Measurements from ENCODE around the gene TPCN1. TPM values are rescaled to one million over a fixed set of nuclear protein-coding genes. Genes with fewer than 3 reads are reported as not detected.

TPCN1 gene
- total RNA-seq, 1 experiment from 2014 or later = 29.7 TPM

DNA sequence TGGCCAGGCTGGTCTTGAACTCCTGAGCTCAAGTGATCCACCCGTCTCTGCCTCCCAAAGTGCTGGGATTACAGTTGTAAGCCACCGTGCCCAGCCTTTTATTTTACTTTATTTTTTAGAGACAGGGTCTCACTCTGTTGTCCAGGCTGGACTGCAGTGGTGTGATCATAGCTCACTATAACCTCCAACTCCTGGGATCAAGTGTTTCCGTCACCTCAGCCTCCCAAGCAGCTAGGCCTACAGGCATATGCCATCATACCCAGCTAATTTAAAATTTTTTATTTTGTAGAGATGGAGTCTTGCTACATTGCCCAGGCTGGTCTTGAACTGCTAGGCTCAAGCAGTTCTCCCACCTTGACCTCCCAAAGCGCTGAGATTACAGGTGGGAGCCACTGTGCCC lies 3.7 kb downstream of the TPCN1 start:
- peaks cover 0 to 5% of the 10 kb centered on the region in 2 experiments; a peak in 1 of 4 replicates for H3K36me3 ChIP-seq (ENCODE audit: control insufficient read depth in 1 of 2, insufficient read depth in 2 of 2, low read length in 2 of 2)
- H3K27me3 ChIP-seq (ENCODE audit: insufficient read depth, low read length) = no peaks in the 10 kb centered on the region
- no TSS peak for BruUV-seq (replicated peaks)
- no peak overlapping the region for H3K4me3 ChIP-seq (replicated peaks in 1 of 2; ENCODE audit: low read depth in 1 of 2, low read length in 2 of 2)
- no peak for DNase-seq (ENCODE audit: low read depth, low spot score)
- H3K9ac ChIP-seq (ENCODE audit: low read length) = no peak overlapping the region
- no peaks in the 10 kb centered on the region for H3K9me3 ChIP-seq (ENCODE audit: control insufficient read depth in 1 of 2, insufficient read depth in 1 of 2, low read depth in 1 of 2, low read length in 2 of 2)
- ChIA-PET RAD21 (ENCODE audit: low non-redundant PET in 1 of 2, low total read pairs in 2 of 2, uncharacterized antibody in 2 of 2, unreplicated experiment in 2 of 2) (no interaction called here), CTCF (no interaction called here), POLR2A (no interaction called here)
- H3K4me2 ChIP-seq (ENCODE audit: low read length) = no peak overlapping the region
- H3K9me2 ChIP-seq (ENCODE audit: insufficient read depth) = no peaks in the 10 kb centered on the region
- intact Hi-C loops (cut with micrococcal nuclease) = no loop called here
- no peak overlapping the region for H2AFZ ChIP-seq (ENCODE audit: low read depth, low read length, poor library complexity, severe bottlenecking)
- H3K27ac ChIP-seq (ENCODE audit: low read depth, low read length) = no peak overlapping the region
- TF ChIP-seq POLR2A (IDR thresholded peaks at IDR 0.05; ENCODE audit: borderline replicate concordance, extremely low read depth, insufficient read depth, insufficient read length) (no peak), FOSL1 (IDR thresholded peaks at IDR 0.05; ENCODE audit: low read depth) (no peak), SRF (IDR thresholded peaks at IDR 0.05; ENCODE audit: low read depth) (no peak), ZNF274 (IDR thresholded peaks at IDR 0.05; ENCODE audit: low read depth, low read length) (no peak), CBX3 (IDR thresholded peaks at IDR 0.05; ENCODE audit: low read depth) (no peak), YY1 (IDR thresholded peaks at IDR 0.05; ENCODE audit: extremely low read depth, insufficient replicate concordance, low read depth, low read length) (no peak), SP1 (IDR thresholded peaks at IDR 0.05; ENCODE audit: low read depth) (no peak), ELF1 (IDR thresholded peaks at IDR 0.05; ENCODE audit: borderline replicate concordance, low read depth) (no peak), JUND (IDR thresholded peaks at IDR 0.05) (no peak), POLR2AphosphoS5 (IDR thresholded peaks at IDR 0.05; ENCODE audit: low read depth, low read length) (no peak), CEBPB (IDR thresholded peaks at IDR 0.05; ENCODE audit: low read depth) (no peak)
- TF ChIP-seq, protein P1, sequence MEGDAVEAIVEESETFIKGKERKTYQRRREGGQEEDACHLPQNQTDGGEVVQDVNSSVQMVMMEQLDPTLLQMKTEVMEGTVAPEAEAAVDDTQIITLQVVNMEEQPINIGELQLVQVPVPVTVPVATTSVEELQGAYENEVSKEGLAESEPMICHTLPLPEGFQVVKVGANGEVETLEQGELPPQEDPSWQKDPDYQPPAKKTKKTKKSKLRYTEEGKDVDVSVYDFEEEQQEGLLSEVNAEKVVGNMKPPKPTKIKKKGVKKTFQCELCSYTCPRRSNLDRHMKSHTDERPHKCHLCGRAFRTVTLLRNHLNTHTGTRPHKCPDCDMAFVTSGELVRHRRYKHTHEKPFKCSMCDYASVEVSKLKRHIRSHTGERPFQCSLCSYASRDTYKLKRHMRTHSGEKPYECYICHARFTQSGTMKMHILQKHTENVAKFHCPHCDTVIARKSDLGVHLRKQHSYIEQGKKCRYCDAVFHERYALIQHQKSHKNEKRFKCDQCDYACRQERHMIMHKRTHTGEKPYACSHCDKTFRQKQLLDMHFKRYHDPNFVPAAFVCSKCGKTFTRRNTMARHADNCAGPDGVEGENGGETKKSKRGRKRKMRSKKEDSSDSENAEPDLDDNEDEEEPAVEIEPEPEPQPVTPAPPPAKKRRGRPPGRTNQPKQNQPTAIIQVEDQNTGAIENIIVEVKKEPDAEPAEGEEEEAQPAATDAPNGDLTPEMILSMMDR (IDR thresholded peaks at IDR 0.05 in 2 of 3, conservative IDR thresholded peaks at IDR 0.05 in 1 of 3; ENCODE audit: borderline replicate concordance in 1 of 3, insufficient read depth in 1 of 3, low read depth in 2 of 3, low read length in 2 of 3) = no peak
- TF ChIP-seq, protein P2, sequence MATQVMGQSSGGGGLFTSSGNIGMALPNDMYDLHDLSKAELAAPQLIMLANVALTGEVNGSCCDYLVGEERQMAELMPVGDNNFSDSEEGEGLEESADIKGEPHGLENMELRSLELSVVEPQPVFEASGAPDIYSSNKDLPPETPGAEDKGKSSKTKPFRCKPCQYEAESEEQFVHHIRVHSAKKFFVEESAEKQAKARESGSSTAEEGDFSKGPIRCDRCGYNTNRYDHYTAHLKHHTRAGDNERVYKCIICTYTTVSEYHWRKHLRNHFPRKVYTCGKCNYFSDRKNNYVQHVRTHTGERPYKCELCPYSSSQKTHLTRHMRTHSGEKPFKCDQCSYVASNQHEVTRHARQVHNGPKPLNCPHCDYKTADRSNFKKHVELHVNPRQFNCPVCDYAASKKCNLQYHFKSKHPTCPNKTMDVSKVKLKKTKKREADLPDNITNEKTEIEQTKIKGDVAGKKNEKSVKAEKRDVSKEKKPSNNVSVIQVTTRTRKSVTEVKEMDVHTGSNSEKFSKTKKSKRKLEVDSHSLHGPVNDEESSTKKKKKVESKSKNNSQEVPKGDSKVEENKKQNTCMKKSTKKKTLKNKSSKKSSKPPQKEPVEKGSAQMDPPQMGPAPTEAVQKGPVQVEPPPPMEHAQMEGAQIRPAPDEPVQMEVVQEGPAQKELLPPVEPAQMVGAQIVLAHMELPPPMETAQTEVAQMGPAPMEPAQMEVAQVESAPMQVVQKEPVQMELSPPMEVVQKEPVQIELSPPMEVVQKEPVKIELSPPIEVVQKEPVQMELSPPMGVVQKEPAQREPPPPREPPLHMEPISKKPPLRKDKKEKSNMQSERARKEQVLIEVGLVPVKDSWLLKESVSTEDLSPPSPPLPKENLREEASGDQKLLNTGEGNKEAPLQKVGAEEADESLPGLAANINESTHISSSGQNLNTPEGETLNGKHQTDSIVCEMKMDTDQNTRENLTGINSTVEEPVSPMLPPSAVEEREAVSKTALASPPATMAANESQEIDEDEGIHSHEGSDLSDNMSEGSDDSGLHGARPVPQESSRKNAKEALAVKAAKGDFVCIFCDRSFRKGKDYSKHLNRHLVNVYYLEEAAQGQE (IDR thresholded peaks at IDR 0.05; ENCODE audit: low read depth) = no peak
- TF ChIP-seq, protein P3, sequence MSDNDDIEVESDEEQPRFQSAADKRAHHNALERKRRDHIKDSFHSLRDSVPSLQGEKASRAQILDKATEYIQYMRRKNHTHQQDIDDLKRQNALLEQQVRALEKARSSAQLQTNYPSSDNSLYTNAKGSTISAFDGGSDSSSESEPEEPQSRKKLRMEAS (IDR thresholded peaks at IDR 0.05) = no peak
- H3K4me1 ChIP-seq (ENCODE audit: control insufficient read depth in 1 of 2, insufficient read depth in 2 of 2, low read length in 2 of 2) = peaks cover 20 to 37% of the 10 kb centered on the region in 2 experiments; a peak in 3 of 4 replicates
- no peaks in the 10 kb centered on the region for H4K20me1 ChIP-seq (ENCODE audit: insufficient read depth)
- ATAC-seq = no peak
- peaks cover 24% of the 10 kb centered on the region for H3K79me2 ChIP-seq (ENCODE audit: insufficient read depth, low read length)

Measured in HCT116 (cell line).